LNCaP clone FGC (cell line): ENCODE measurements around the gene FOXP4.

Experiments used
- DNase-seq: peaks from one replicate; pipeline ENCODE4 v3.0.0-alpha.2; 2011; ENCODE audit warnings: low read depth
- H3K4me3 ChIP-seq: 2 replicates; pipeline ENCODE4 v1.5.1; 2011; ENCODE audit warnings: mild to moderate bottlenecking, low read depth, low read length, control low read depth
- CTCF ChIP-seq: IDR thresholded peaks from 2 replicates; pipeline ENCODE4 v1.5.1; 2012; ENCODE audit warnings: mild to moderate bottlenecking; ENCODE audit not compliant: control insufficient read depth, insufficient read depth; ENCODE audit errors: extremely low read depth

FOXP4 gene

GRCh38 chr6:41642960-41643898, 97.0 kb downstream of the FOXP4 start:
- no peak overlapping the region for H3K4me3 ChIP-seq
- DNase-seq: no peak
- no peak for TF ChIP-seq CTCF

GRCh38 chr6:41643899-41644269, 97.7 kb downstream of the FOXP4 start:
- DNase-seq: no peak
- no peak for TF ChIP-seq CTCF
- no peak overlapping the region for H3K4me3 ChIP-seq

- no peak overlapping the region for H3K4me3 ChIP-seq
- no peak for DNase-seq
- no peak for TF ChIP-seq CTCF
These were observed 98.2 kb downstream of the FOXP4 start for GRCh38 chr6:41644297-41644879.

GRCh38 chr6:41645007-41645618, 98.9 kb downstream of the FOXP4 start:
- TF ChIP-seq CTCF: no peak
- H3K4me3 ChIP-seq: no peak overlapping the region

GRCh38 chr6:41646026-41646795, 100.0 kb downstream of the FOXP4 start:
- no peak overlapping the region for H3K4me3 ChIP-seq
- TF ChIP-seq CTCF: no peak

More at GRCh38 chr6:41645007-41645618, 98.9 kb downstream of the FOXP4 start:
- no peak for DNase-seq

GRCh38 chr6:41647061-41647511, 100.9 kb downstream of the FOXP4 start:
- TF ChIP-seq CTCF: no peak
- H3K4me3 ChIP-seq: no peak overlapping the region
- DNase-seq: no peak

More at GRCh38 chr6:41646026-41646795, 100.0 kb downstream of the FOXP4 start:
- no peak for DNase-seq
